IgD-negative memory B cell (primary cell): ENCODE measurements around the gene TTBK1. TPM values are rescaled to one million over a fixed set of nuclear protein-coding genes. Genes with fewer than 3 reads are reported as not detected.

Source experiments
- H3K27ac Mint-ChIP-seq, 3 donors: one replicate each; pipeline ENCODE4 v1.8.0; 2020 to 2022; ENCODE audit warnings: mild to moderate bottlenecking in 3 of 3, mixed read lengths in 3 of 3, moderate library complexity in 1 of 3
- H3K27me3 Mint-ChIP-seq: one replicate; pipeline ENCODE4 v1.8.0; 2021; ENCODE audit warnings: mixed read lengths
- H3K36me3 Mint-ChIP-seq: one replicate; pipeline ENCODE4 v1.8.0; 2020; ENCODE audit warnings: mild to moderate bottlenecking, mixed read lengths
- H3K4me1 Mint-ChIP-seq, 3 donors: one replicate each; pipeline ENCODE4 v1.8.0; 2020 to 2022; ENCODE audit warnings: mixed read lengths in 3 of 3, mild to moderate bottlenecking in 1 of 3
- H3K4me3 Mint-ChIP-seq, 4 donors: one replicate each; pipeline ENCODE4 v1.8.0; 2020 to 2022; ENCODE audit warnings: mild to moderate bottlenecking in 4 of 4, mixed read lengths in 4 of 4, moderate library complexity in 3 of 4
- H3K9me3 Mint-ChIP-seq, 3 donors: one replicate each; pipeline ENCODE4 v1.8.0; 2020 to 2021; ENCODE audit warnings: mixed read lengths in 3 of 3, mild to moderate bottlenecking in 1 of 3
- polyA plus RNA-seq: library from polyadenylated mRNA; unstranded; fragments of 300-500 nt; fragmentation: Illumina TruSeq; gene quantifications from one replicate; pipeline ENCODE4 v1.2.3, GENCODE V29; 2021

The TTBK1 gene
- polyA plus RNA-seq, 1 donor from 2014 or later: 0.04 TPM

GRCh38 chr6:43217351-43217750 lies 25.9 kb upstream of the TTBK1 start:
- peaks cover 4 to 5% (median 5%) of the 10 kb centered on the region in 3 donors for H3K4me1 Mint-ChIP-seq
- H3K36me3 Mint-ChIP-seq: peaks cover 5% of the 10 kb centered on the region
- no peak overlapping the region for H3K27ac Mint-ChIP-seq
- no peak overlapping the region for H3K4me3 Mint-ChIP-seq
- no peaks in the 10 kb centered on the region for H3K27me3 Mint-ChIP-seq
- no peaks in the 10 kb centered on the region for H3K9me3 Mint-ChIP-seq

GRCh38 chr6:43219119-43219518 lies 24.2 kb upstream of the TTBK1 start:
- H3K4me3 Mint-ChIP-seq: peak overlapping the region in 1 of 4 donors; percentile 48
- peaks cover 7% of the 10 kb centered on the region for H3K36me3 Mint-ChIP-seq
- H3K27me3 Mint-ChIP-seq: no peaks in the 10 kb centered on the region

GRCh38 chr6:43219814-43220213 lies 23.5 kb upstream of the TTBK1 start:
- Mint-ChIP-seq H3K27ac (peak overlapping the region in 1 of 3 donors; percentile 5), H3K4me3 (peak overlapping the region in 1 of 4 donors; percentile 48), H3K36me3 (peaks cover 7% of the 10 kb centered on the region), H3K4me1 (peaks cover 17 to 19% (median 19%) of the 10 kb centered on the region in 3 donors), H3K9me3 (no peaks in the 10 kb centered on the region), H3K27me3 (peaks cover 2% of the 10 kb centered on the region)

More at GRCh38 chr6:43219119-43219518, 24.2 kb upstream of the TTBK1 start:
- peak overlapping the region in 1 of 3 donors; percentile 5 for H3K27ac Mint-ChIP-seq
- no peaks in the 10 kb centered on the region for H3K9me3 Mint-ChIP-seq
- H3K4me1 Mint-ChIP-seq: peaks cover 11 to 14% (median 13%) of the 10 kb centered on the region in 3 donors

- no peak overlapping the region for H3K4me3 Mint-ChIP-seq
- no peak overlapping the region for H3K27ac Mint-ChIP-seq
- H3K36me3 Mint-ChIP-seq: peaks cover 7% of the 10 kb centered on the region
- H3K27me3 Mint-ChIP-seq: peaks cover 2% of the 10 kb centered on the region
- H3K4me1 Mint-ChIP-seq: peaks cover 19 to 22% (median 19%) of the 10 kb centered on the region in 3 donors
- H3K9me3 Mint-ChIP-seq: no peaks in the 10 kb centered on the region
Measured at GRCh38 chr6:43220439-43220951, 22.8 kb upstream of the TTBK1 start.

GRCh38 chr6:43221046-43221972 lies 22.0 kb upstream of the TTBK1 start:
- peaks cover 2% of the 10 kb centered on the region for H3K27me3 Mint-ChIP-seq
- peak overlapping the region in 2 of 3 donors; percentile 39 to 97 for H3K27ac Mint-ChIP-seq
- H3K4me3 Mint-ChIP-seq: peak overlapping the region in 1 of 4 donors; percentile 20
- peaks cover 7% of the 10 kb centered on the region for H3K36me3 Mint-ChIP-seq
- peaks cover 19 to 24% (median 22%) of the 10 kb centered on the region in 3 donors for H3K4me1 Mint-ChIP-seq
- H3K9me3 Mint-ChIP-seq: no peaks in the 10 kb centered on the region

GRCh38 chr6:43222418-43223059 lies 20.7 kb upstream of the TTBK1 start:
- Mint-ChIP-seq H3K27ac (peak overlapping the region; percentile 97 to 100 (median 100)), H3K9me3 (no peaks in the 10 kb centered on the region), H3K27me3 (peaks cover 2% of the 10 kb centered on the region), H3K4me3 (peak overlapping the region in 2 of 4 donors; percentile 30 to 42), H3K4me1 (peaks cover 19 to 26% (median 20%) of the 10 kb centered on the region in 3 donors), H3K36me3 (peaks cover 3% of the 10 kb centered on the region)

GRCh38 chr6:43223175-43223574 lies 20.1 kb upstream of the TTBK1 start:
- H3K27ac Mint-ChIP-seq: peak overlapping the region; percentile 97 to 100 (median 100)
- peak overlapping the region in 2 of 4 donors; percentile 30 to 42 for H3K4me3 Mint-ChIP-seq
- peaks cover 17 to 27% (median 24%) of the 10 kb centered on the region in 3 donors for H3K4me1 Mint-ChIP-seq
- peaks cover 2% of the 10 kb centered on the region for H3K27me3 Mint-ChIP-seq
- no peaks in the 10 kb centered on the region for H3K9me3 Mint-ChIP-seq
- H3K36me3 Mint-ChIP-seq: peaks cover 3% of the 10 kb centered on the region

- Mint-ChIP-seq H3K4me1 (peaks cover 17 to 34% (median 30%) of the 10 kb centered on the region in 3 donors), H3K36me3 (peaks cover 4% of the 10 kb centered on the region), H3K27me3 (peaks cover 2% of the 10 kb centered on the region), H3K9me3 (no peaks in the 10 kb centered on the region), H3K27ac (peak overlapping the region; percentile 87 to 100 (median 97)), H3K4me3 (peak overlapping the region in 3 of 4 donors; percentile 67 to 88 (median 68))
Measured at GRCh38 chr6:43226192-43226851, 17.0 kb upstream of the TTBK1 start.

- no peaks in the 10 kb centered on the region for H3K9me3 Mint-ChIP-seq
- peak within 1 kb of the TSS; percentile 76 to 97 (median 90) for H3K27ac Mint-ChIP-seq
- peaks cover 1% of the 10 kb centered on the region for H3K36me3 Mint-ChIP-seq
Measured at GRCh38 chr6:43228951-43229802, 14.1 kb upstream of the TTBK1 start, which contains the start of gene DNPH1. DNPH1 (minus strand) TSS chr6:43229481; CDS start chr6:43229456, 25 bp downstream.

GRCh38 chr6:43229803-43230620 lies 13.3 kb upstream of the TTBK1 start:
- Mint-ChIP-seq H3K36me3 (peaks cover 1% of the 10 kb centered on the region), H3K27me3 (peaks cover 3% of the 10 kb centered on the region), H3K9me3 (no peaks in the 10 kb centered on the region), H3K27ac (peak overlapping the region; percentile 59 to 81 (median 76)), H3K4me1 (peaks cover 5 to 16% (median 13%) of the 10 kb centered on the region in 3 donors), H3K4me3 (peak overlapping the region; percentile 81 to 93 (median 86))

More at GRCh38 chr6:43228951-43229802, 14.1 kb upstream of the TTBK1 start, which contains the start of gene DNPH1:
- Mint-ChIP-seq H3K4me3 (peak within 1 kb of the TSS; percentile 88 to 96 (median 91)), H3K4me1 (peaks cover 10 to 21% (median 18%) of the 10 kb centered on the region in 3 donors), H3K27me3 (peaks cover 5% of the 10 kb centered on the region)

GRCh38 chr6:43231053-43231452 lies 12.2 kb upstream of the TTBK1 start:
- Mint-ChIP-seq H3K4me1 (peaks cover 0 to 13% (median 12%) of the 10 kb centered on the region in 3 donors), H3K36me3 (peaks cover 1% of the 10 kb centered on the region), H3K27me3 (peaks cover 3% of the 10 kb centered on the region), H3K4me3 (peak overlapping the region in 1 of 4 donors; percentile 66), H3K27ac (no peak overlapping the region), H3K9me3 (no peaks in the 10 kb centered on the region)

- Mint-ChIP-seq H3K27me3 (peaks cover 3% of the 10 kb centered on the region), H3K4me3 (peak overlapping the region in 1 of 4 donors; percentile 66), H3K9me3 (no peaks in the 10 kb centered on the region), H3K36me3 (peaks cover 3% of the 10 kb centered on the region), H3K4me1 (peaks cover 0 to 13% (median 8%) of the 10 kb centered on the region in 3 donors), H3K27ac (no peak overlapping the region)
Measured at GRCh38 chr6:43231735-43232450, 11.4 kb upstream of the TTBK1 start.
